HepG2 (cell line): ENCODE measurements around the gene VSIG10L. TPM values are rescaled to one million over a fixed set of nuclear protein-coding genes. Genes with fewer than 3 reads are reported as not detected.

Source experiments
- ARID2 ChIP-seq: sonication (generic); formaldehyde crosslinking; IDR thresholded peaks from 2 replicates; pipeline ENCODE4 v1.8.1; 2022; ENCODE audit warnings: mild to moderate bottlenecking, missing genetic modification reagents, borderline replicate concordance
- CCDC6 ChIP-seq: sonication (generic); formaldehyde crosslinking; IDR thresholded peaks from 2 replicates; pipeline ENCODE4 v1.8.1; 2022; ENCODE audit warnings: mild to moderate bottlenecking, missing genetic modification reagents, moderate library complexity
- DR1 ChIP-seq: sonication (generic); formaldehyde crosslinking; IDR thresholded peaks from 2 replicates; pipeline ENCODE4 v1.8.0; 2021; ENCODE audit warnings: mild to moderate bottlenecking, missing genetic modification reagents, inconsistent platforms
- GRHL1 ChIP-seq: sonication (generic); formaldehyde crosslinking; conservative IDR thresholded peaks from 2 replicates; pipeline ENCODE4 v1.8.0; 2022; ENCODE audit warnings: missing genetic modification reagents
- HNF4A ChIP-seq: sonication (generic); formaldehyde crosslinking; IDR thresholded peaks from 2 replicates; pipeline ENCODE4 v1.4.0; 2020; ENCODE audit warnings: missing genetic modification reagents
- ISX ChIP-seq: sonication (generic); formaldehyde crosslinking; conservative IDR thresholded peaks from 2 replicates; pipeline ENCODE4 v1.5.0; 2020; ENCODE audit warnings: missing genetic modification reagents
- KAT8 ChIP-seq: IDR thresholded peaks from 2 replicates; pipeline ENCODE4 v1.6.1; 2016; ENCODE audit warnings: missing genetic modification reagents, missing compliant biosample characterization
- MED1 ChIP-seq: sonication (generic); formaldehyde crosslinking; IDR thresholded peaks from 2 replicates; pipeline ENCODE4 v1.4.0; 2020; ENCODE audit warnings: missing genetic modification reagents
- MXD3 ChIP-seq: IDR thresholded peaks from 2 replicates; pipeline ENCODE4 v1.6.1; 2016; ENCODE audit warnings: mild to moderate bottlenecking, missing biosample characterization, missing genetic modification reagents
- NAIF1 ChIP-seq: sonication (generic); formaldehyde crosslinking; IDR thresholded peaks from 2 replicates; pipeline ENCODE4 v1.5.0; 2020; ENCODE audit warnings: mild to moderate bottlenecking, missing genetic modification reagents, borderline replicate concordance
- NR2F6 ChIP-seq, 2 experiments: IDR thresholded peaks; 2 replicates each; pipeline ENCODE4 v1.6.1; 2016; ENCODE audit warnings: antibody characterized with exemption in 1 of 2, mild to moderate bottlenecking in 1 of 2
- PHF5A ChIP-seq: IDR thresholded peaks from one replicate; pipeline ENCODE4 v1.6.1; 2018; ENCODE audit warnings: low read depth, missing genetic modification reagents; ENCODE audit not compliant: unreplicated experiment
- PITX1 ChIP-seq: sonication (generic); formaldehyde crosslinking; IDR thresholded peaks from 2 replicates; pipeline ENCODE4 v1.5.1; 2020; ENCODE audit warnings: mild to moderate bottlenecking, missing genetic modification reagents
- POGZ ChIP-seq: sonication (generic); formaldehyde crosslinking; IDR thresholded peaks from 2 replicates; pipeline ENCODE4 v1.4.0; 2020; ENCODE audit warnings: mild to moderate bottlenecking, missing genetic modification reagents
- POLR2AphosphoS5 ChIP-seq: IDR thresholded peaks from 2 replicates; pipeline ENCODE4 v1.6.1; 2012; ENCODE audit warnings: low read depth, low read length
- RERE ChIP-seq: IDR thresholded peaks from 2 replicates; pipeline ENCODE4 v1.6.1; 2016; ENCODE audit warnings: low read depth, missing genetic modification reagents, missing compliant biosample characterization
- SOX13 ChIP-seq, 3 experiments: fragments of 450-650 bp in 1 of 3; sonication (generic) in 1 of 3; formaldehyde crosslinking in 1 of 3; IDR thresholded peaks in 2 of 3; conservative IDR thresholded peaks in 1 of 3; 2 replicates each; pipeline versions ENCODE4 v1.5.0 to v1.6.1; 2016 to 2020; ENCODE audit warnings: antibody characterized with exemption in 1 of 3, mild to moderate bottlenecking in 1 of 3, missing compliant biosample characterization in 1 of 3, missing genetic modification reagents in 1 of 3, moderate library complexity in 1 of 3
- TGIF2 ChIP-seq: IDR thresholded peaks from 2 replicates; pipeline ENCODE4 v1.6.1; 2016; ENCODE audit warnings: control low read depth, missing compliant biosample characterization
- ZFP1 ChIP-seq: IDR thresholded peaks from 2 replicates; pipeline ENCODE4 v1.6.1; 2016
- ZFP37 ChIP-seq: sonication (generic); formaldehyde crosslinking; IDR thresholded peaks from 2 replicates; pipeline ENCODE4 v1.4.0; 2020; ENCODE audit warnings: missing genetic modification reagents, borderline replicate concordance
- ZNF335 ChIP-seq: sonication (generic); formaldehyde crosslinking; IDR thresholded peaks from 2 replicates; pipeline ENCODE4 v1.4.0; 2020; ENCODE audit warnings: missing genetic modification reagents
- ZNF430 ChIP-seq: sonication (generic); formaldehyde crosslinking; IDR thresholded peaks from 2 replicates; pipeline ENCODE4 v1.9.0; 2021; ENCODE audit warnings: mild to moderate bottlenecking, missing genetic modification reagents
- ZNF850 ChIP-seq: sonication (generic); formaldehyde crosslinking; conservative IDR thresholded peaks from 2 replicates; pipeline ENCODE4 v1.9.0; 2021; ENCODE audit warnings: mild to moderate bottlenecking, missing genetic modification reagents
- ZNF891 ChIP-seq: sonication (generic); formaldehyde crosslinking; IDR thresholded peaks from 2 replicates; pipeline ENCODE4 v1.5.0; 2020; ENCODE audit warnings: mild to moderate bottlenecking, missing genetic modification reagents
- polyA plus RNA-seq, 8 experiments: library from polyadenylated mRNA; depleted of rRNA in 3 of 8; stranded (reverse) in 7 of 8; unstranded in 1 of 8; fragments of >200 nt; fragmentation: Illumina TruSeq in 4 of 8; extraction: Trizol in 4 of 8; gene quantifications; 2 replicates each; pipeline versions ENCODE4 v1.2.1 to v1.2.3, GENCODE V29; 2011 to 2016; ENCODE audit warnings: low read depth in 4 of 8, missing spikeins in 1 of 8, mixed read lengths in 1 of 8; ENCODE audit not compliant: insufficient read depth in 1 of 8
- total RNA-seq, 5 experiments: library from RNA; depleted of rRNA; stranded (reverse); fragments of >200 nt; fragmentation: Illumina TruSeq; extraction: Trizol; gene quantifications; 2 replicates each; pipeline ENCODE4 v1.2.3, GENCODE V29; 2016; ENCODE audit warnings: low read depth in 1 of 5

Gene VSIG10L
- total and polyA plus RNA-seq, 2 of the 13 experiments (the other 11 are each of a cell fraction or from before 2014, with no cell fraction given): 2.7 to 8.5 TPM

- no peak for TF ChIP-seq RERE (CRISPR knock-in tag)
- TF ChIP-seq CCDC6 (CRISPR knock-in tag): no peak
- no peak for TF ChIP-seq POGZ (CRISPR knock-in tag)
- 0 out of 2 replicates have a peak, but pooled peaks have one; percentile 28 for TF ChIP-seq ZNF430 (CRISPR knock-in tag)
- TF ChIP-seq POLR2AphosphoS5: peak; percentile 62
- TF ChIP-seq GRHL1: no peak
- TF ChIP-seq ZNF850: no peak
- no peak for TF ChIP-seq ZNF335 (CRISPR knock-in tag)
- no peak for TF ChIP-seq NR2F6 (IDR thresholded peaks at IDR 0.05)
- TF ChIP-seq NR2F6 (CRISPR knock-in tag; IDR thresholded peaks at IDR 0.05): peak; percentile 22; the same call in 1 of the 2 replicates
- TF ChIP-seq PITX1: no peak
- TF ChIP-seq PHF5A (CRISPR knock-in tag): no peak
- TF ChIP-seq ISX (CRISPR knock-in tag): no peak
- peak; percentile 75 for TF ChIP-seq HNF4A
- TF ChIP-seq TGIF2 (CRISPR knock-in tag): no peak
- TF ChIP-seq ZNF891: no peak
- no peak for TF ChIP-seq DR1 (CRISPR knock-in tag)
- TF ChIP-seq ZFP1 (CRISPR knock-in tag): no peak
- TF ChIP-seq SOX13 (IDR thresholded peaks at IDR 0.05): no peak
- TF ChIP-seq SOX13 (CRISPR knock-in tag; conservative IDR thresholded peaks at IDR 0.05 in 1 of 2, IDR thresholded peaks at IDR 0.05 in 1 of 2): peak in 1 of 2 experiments; percentile 40; a peak in 1 of 4 replicates
- 0 out of 2 replicates have a peak, but pooled peaks have one; percentile 10 for TF ChIP-seq KAT8 (CRISPR knock-in tag)
- no peak for TF ChIP-seq ZFP37 (CRISPR knock-in tag)
- no peak for TF ChIP-seq MXD3
- TF ChIP-seq ARID2 (CRISPR knock-in tag): no peak
- TF ChIP-seq MED1 (CRISPR knock-in tag): peak; percentile 52; the same call in 1 of the 2 replicates
- TF ChIP-seq NAIF1: no peak
Observed at GRCh38 chr19:51347209-51347928, 5.4 kb upstream of the VSIG10L start (continued).
